ENCODE data around the gene ARHGEF18. TPM values are rescaled to one million over a fixed set of nuclear protein-coding genes. Genes with fewer than 3 reads are reported as not detected.
A peak's percentile ranks its signal among the peaks of the same experiment; 100 is the strongest.

The ARHGEF18 gene
- total RNA-seq, 1 experiment from 2014 or later = 77.4 TPM

DNA sequence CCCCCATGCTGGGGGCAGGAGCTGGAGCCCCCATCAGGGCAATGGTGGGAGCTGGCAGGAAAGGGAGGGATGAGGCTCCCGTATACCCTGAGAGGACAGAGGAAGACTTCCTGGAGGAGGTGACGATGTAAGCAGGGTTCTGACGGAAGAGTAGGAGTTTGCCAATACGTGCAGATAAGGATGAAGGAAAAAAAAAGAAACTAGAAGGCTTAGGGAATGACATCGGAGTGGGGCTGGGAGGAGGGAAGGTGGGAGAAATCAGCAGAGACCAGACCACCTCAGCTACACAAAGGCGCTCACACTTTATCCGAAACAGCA, 32.3 kb downstream of the ARHGEF18 start:
- H4K20me1 ChIP-seq (ENCODE audit: insufficient read depth) = no peaks in the 10 kb centered on the region; the same call in 1 of the 2 replicates
- ChIA-PET CTCF (no interaction called here), POLR2A (ENCODE audit: unreplicated experiment) (no interaction called here)
- no peaks in the 10 kb centered on the region for H3K27me3 ChIP-seq (ENCODE audit: insufficient read depth, low read depth)
- peaks cover 20% of the 10 kb centered on the region for H3K4me1 ChIP-seq (replicated peaks; ENCODE audit: insufficient read depth)
- no peak overlapping the region for H3K4me2 ChIP-seq
- no peak for DNase-seq
- no peaks in the 10 kb centered on the region for H3K79me2 ChIP-seq (ENCODE audit: low read depth)
- intact Hi-C loops (cut with micrococcal nuclease; ENCODE audit: unreplicated experiment) = no loop called here
- no peak overlapping the region for H3K4me3 ChIP-seq
- no peak overlapping the region for H3K27ac ChIP-seq
- no peaks in the 10 kb centered on the region for H3K36me3 ChIP-seq (ENCODE audit: low read depth)
- TF ChIP-seq, protein P1, sequence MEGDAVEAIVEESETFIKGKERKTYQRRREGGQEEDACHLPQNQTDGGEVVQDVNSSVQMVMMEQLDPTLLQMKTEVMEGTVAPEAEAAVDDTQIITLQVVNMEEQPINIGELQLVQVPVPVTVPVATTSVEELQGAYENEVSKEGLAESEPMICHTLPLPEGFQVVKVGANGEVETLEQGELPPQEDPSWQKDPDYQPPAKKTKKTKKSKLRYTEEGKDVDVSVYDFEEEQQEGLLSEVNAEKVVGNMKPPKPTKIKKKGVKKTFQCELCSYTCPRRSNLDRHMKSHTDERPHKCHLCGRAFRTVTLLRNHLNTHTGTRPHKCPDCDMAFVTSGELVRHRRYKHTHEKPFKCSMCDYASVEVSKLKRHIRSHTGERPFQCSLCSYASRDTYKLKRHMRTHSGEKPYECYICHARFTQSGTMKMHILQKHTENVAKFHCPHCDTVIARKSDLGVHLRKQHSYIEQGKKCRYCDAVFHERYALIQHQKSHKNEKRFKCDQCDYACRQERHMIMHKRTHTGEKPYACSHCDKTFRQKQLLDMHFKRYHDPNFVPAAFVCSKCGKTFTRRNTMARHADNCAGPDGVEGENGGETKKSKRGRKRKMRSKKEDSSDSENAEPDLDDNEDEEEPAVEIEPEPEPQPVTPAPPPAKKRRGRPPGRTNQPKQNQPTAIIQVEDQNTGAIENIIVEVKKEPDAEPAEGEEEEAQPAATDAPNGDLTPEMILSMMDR (conservative IDR thresholded peaks at IDR 0.05) = no peak
- no peak overlapping the region for H2AFZ ChIP-seq
- BruUV-seq (replicated peaks) = no TSS peak
- H3F3A ChIP-seq (ENCODE audit: insufficient read depth, low read depth) = peaks cover 18% of the 10 kb centered on the region
- H3K9me3 ChIP-seq (ENCODE audit: insufficient read depth, low read depth) = no peaks in the 10 kb centered on the region
- H3K9me2 ChIP-seq (ENCODE audit: insufficient read depth) = no peaks in the 10 kb centered on the region

DNA sequence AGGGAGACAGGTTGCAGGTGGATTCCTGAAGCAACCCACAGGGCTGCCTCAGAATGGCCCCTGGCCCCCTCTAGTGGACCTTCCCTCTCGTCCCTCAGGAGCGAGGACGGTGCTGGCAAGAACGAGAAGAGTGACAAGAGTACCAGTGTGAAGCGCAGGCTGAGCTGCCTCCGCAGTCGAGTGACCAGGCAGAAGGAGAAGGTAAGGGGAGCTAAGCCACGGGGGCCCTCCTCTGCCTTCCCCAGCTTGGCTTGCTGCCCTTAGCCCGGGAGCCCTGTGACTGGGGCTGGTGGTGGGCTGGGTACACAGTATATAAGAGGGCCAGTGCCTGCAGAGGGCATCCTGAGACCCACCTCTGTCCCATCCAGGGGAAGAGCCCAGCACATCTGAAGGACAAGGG, 34.0 kb downstream of the ARHGEF18 start:
- H3K4me1 ChIP-seq (replicated peaks; ENCODE audit: insufficient read depth) = peaks cover 15% of the 10 kb centered on the region
- no peak overlapping the region for H3K27ac ChIP-seq
- peaks cover 4% of the 10 kb centered on the region; the same call in 1 of the 2 replicates for H3F3A ChIP-seq (ENCODE audit: insufficient read depth, low read depth)
- POLR2A ChIA-PET (ENCODE audit: unreplicated experiment) = no interaction called here
- H3K36me3 ChIP-seq (ENCODE audit: low read depth) = no peaks in the 10 kb centered on the region
- no peak overlapping the region for H3K4me2 ChIP-seq
- DNase-seq = peak in 1 of 2 experiments; percentile 31
- CTCF ChIA-PET = interaction anchor here (0.7 kb wide), 1 partner anchor 41 kb away, joined by 5 read pairs; no protein-coding TSS in a partner anchor
- no peaks in the 10 kb centered on the region for H3K27me3 ChIP-seq (ENCODE audit: insufficient read depth, low read depth)
- TF ChIP-seq, protein P1 (conservative IDR thresholded peaks at IDR 0.05) = no peak
- no peak for TF ChIP-seq EZH2 (IDR thresholded peaks at IDR 0.05; ENCODE audit: low read depth)
- H3K9me3 ChIP-seq (ENCODE audit: insufficient read depth, low read depth) = no peaks in the 10 kb centered on the region
- intact Hi-C loops (cut with micrococcal nuclease; ENCODE audit: unreplicated experiment) = no loop called here
- no peaks in the 10 kb centered on the region for H3K79me2 ChIP-seq (ENCODE audit: low read depth)
- H3K4me3 ChIP-seq = no peak overlapping the region
- H2AFZ ChIP-seq = no peak overlapping the region
- no peaks in the 10 kb centered on the region for H3K9me2 ChIP-seq (ENCODE audit: insufficient read depth)
- H4K20me1 ChIP-seq (ENCODE audit: insufficient read depth) = no peaks in the 10 kb centered on the region; the same call in 1 of the 2 replicates
- no TSS peak for BruUV-seq (replicated peaks)

DNA sequence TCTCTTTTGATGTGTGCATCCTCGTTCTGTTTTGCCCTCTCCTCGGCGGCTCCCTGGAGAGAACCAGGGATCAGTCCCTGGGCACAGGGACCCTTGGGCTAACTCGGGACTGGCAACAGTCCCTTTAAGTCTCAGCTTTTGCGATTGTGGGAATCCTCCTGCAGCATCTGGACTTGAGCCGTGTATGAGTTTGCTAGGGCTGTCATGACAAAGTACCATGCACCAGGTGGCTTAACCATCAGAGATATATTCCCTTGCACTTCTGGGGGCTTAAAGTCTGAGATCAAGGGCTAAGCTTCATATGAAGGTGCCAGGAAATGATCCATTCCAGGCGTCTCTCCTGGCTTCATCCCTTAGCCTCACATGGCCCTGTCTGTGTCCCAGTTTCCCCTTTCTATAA, 34.5 kb downstream of the ARHGEF18 start:
- CTCF ChIA-PET = no interaction called here
- DNase-seq = no peak
- H3K36me3 ChIP-seq (ENCODE audit: low read depth) = no peaks in the 10 kb centered on the region
- H3K27ac ChIP-seq = no peak overlapping the region
- no peaks in the 10 kb centered on the region; the same call in 1 of the 2 replicates for H4K20me1 ChIP-seq (ENCODE audit: insufficient read depth)
- POLR2A ChIA-PET (ENCODE audit: unreplicated experiment) = no interaction called here
- H3K9me3 ChIP-seq (ENCODE audit: insufficient read depth, low read depth) = no peaks in the 10 kb centered on the region
- TF ChIP-seq EZH2 (IDR thresholded peaks at IDR 0.05; ENCODE audit: low read depth) = no peak
- TF ChIP-seq, protein P1 (conservative IDR thresholded peaks at IDR 0.05) = no peak
- BruUV-seq (replicated peaks) = no TSS peak
- no peak overlapping the region for H3K4me2 ChIP-seq
- intact Hi-C loops (cut with micrococcal nuclease; ENCODE audit: unreplicated experiment) = no loop called here
- H2AFZ ChIP-seq = no peak overlapping the region
- peaks cover 15% of the 10 kb centered on the region for H3K4me1 ChIP-seq (replicated peaks; ENCODE audit: insufficient read depth)
- no peaks in the 10 kb centered on the region for H3K79me2 ChIP-seq (ENCODE audit: low read depth)
- no peak overlapping the region for H3K4me3 ChIP-seq
- H3K27me3 ChIP-seq (ENCODE audit: insufficient read depth, low read depth) = no peaks in the 10 kb centered on the region
- no peaks in the 10 kb centered on the region for H3K9me2 ChIP-seq (ENCODE audit: insufficient read depth)
- H3F3A ChIP-seq (ENCODE audit: insufficient read depth, low read depth) = peaks cover 4% of the 10 kb centered on the region; the same call in 1 of the 2 replicates
